Subcutaneous adipose tissue (tissue), 4 donors: ENCODE data around the gene UBXN1. TPM values are rescaled to one million over a fixed set of nuclear protein-coding genes. Genes with fewer than 3 reads are reported as not detected.

ENCODE experiments used
- total RNA-seq, 4 donors: library from RNA; depleted of rRNA; stranded (reverse); fragments of >200 nt; gene quantifications; one replicate each; pipeline ENCODE4 v1.1.0, GENCODE V29; 2016
- TF ChIP-seq, protein P1 (sequence below): fragments of 450-650 bp; IDR thresholded peaks from one replicate; pipeline ENCODE4 v1.5.1; 2016; ENCODE audit warnings: low read depth, mild to moderate bottlenecking, control low read depth, antibody characterized with exemption, moderate library complexity

The UBXN1 gene
- total RNA-seq, 4 donors from 2014 or later = 113 to 235 (median 142) TPM

GRCh38 chr11:62666259-62666926, 12.5 kb downstream of the UBXN1 start:
- TF ChIP-seq, protein P1, sequence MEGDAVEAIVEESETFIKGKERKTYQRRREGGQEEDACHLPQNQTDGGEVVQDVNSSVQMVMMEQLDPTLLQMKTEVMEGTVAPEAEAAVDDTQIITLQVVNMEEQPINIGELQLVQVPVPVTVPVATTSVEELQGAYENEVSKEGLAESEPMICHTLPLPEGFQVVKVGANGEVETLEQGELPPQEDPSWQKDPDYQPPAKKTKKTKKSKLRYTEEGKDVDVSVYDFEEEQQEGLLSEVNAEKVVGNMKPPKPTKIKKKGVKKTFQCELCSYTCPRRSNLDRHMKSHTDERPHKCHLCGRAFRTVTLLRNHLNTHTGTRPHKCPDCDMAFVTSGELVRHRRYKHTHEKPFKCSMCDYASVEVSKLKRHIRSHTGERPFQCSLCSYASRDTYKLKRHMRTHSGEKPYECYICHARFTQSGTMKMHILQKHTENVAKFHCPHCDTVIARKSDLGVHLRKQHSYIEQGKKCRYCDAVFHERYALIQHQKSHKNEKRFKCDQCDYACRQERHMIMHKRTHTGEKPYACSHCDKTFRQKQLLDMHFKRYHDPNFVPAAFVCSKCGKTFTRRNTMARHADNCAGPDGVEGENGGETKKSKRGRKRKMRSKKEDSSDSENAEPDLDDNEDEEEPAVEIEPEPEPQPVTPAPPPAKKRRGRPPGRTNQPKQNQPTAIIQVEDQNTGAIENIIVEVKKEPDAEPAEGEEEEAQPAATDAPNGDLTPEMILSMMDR = no peak

DNA sequence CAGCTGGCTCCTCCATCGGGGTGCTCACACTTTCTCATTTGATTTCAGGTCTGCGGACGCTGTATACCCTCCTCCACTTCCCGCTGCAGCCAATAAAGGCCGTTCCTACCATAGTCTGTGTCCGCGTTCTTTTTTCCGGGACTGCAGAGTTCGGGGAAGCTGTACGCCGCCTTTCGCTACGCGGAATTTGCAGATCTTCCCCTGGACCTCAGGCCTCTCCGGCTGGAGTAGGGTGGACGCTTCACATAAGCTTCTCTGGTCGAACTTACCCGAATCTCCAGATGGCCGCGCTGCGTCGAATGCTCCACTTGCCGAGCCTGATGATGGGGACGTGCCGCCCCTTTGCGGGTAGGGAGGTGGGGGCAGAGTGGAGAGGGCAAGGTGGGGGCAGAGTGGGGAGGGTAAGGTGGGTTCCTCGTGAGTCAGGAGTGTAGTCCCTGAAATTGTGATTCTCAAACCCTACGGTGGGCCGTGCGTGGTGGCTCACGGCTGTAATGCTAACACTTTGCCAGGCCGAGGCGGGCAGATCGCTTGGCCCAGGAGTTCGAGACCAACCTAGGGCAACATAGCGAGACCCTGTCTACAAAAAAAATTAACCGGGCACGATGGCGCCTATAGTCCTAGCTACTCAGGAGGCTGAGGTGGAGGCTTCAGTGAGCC, 13.1 kb downstream of the UBXN1 start:
- TF ChIP-seq, protein P1 = no peak

GRCh38 chr11:62665075-62665598, 13.7 kb downstream of the UBXN1 start, which contains the start of the genes C11orf98 and CSKMT:
TSS of gene C11orf98 (minus strand) at chr11:62665210. CDS start at chr11:62665169, 41 bp downstream.
TSS of gene CSKMT (plus strand) at chr11:62665312. CDS start at chr11:62665880, 568 bp downstream.
- TF ChIP-seq, protein P1 = no peak

DNA sequence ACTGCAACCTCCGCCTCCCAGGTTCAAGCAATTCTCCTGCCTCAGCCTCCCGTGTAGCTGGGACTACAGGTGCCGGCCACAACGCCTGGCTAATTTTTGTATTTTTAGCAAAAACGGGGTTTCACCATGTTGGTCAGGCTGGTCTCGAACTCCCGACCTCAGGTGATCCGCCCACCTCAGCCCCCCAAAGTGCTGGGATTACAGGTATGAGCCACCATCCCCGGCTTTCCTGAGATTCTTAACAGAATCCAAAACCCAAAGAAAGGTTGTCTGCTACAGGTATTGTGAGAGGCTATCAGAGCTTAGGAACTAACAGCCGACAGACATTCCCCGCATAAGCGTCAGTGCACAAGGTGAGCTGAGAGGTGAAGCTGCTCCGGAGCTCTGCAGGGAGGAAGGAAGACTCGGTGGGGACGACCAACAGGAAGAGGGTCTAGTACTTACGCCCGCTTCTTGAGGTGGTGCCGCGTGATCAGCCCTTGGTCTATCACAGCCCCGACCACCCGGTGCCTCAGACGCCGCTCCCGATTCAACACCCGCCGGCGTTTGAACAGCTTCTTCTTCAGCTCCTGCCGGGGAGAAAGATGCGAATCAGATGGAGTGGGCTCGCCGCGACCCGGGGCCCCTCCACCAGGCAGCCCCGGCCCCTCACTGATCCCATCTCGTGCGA, 14.3 kb downstream of the UBXN1 start:
- TF ChIP-seq, protein P1 = no peak

DNA sequence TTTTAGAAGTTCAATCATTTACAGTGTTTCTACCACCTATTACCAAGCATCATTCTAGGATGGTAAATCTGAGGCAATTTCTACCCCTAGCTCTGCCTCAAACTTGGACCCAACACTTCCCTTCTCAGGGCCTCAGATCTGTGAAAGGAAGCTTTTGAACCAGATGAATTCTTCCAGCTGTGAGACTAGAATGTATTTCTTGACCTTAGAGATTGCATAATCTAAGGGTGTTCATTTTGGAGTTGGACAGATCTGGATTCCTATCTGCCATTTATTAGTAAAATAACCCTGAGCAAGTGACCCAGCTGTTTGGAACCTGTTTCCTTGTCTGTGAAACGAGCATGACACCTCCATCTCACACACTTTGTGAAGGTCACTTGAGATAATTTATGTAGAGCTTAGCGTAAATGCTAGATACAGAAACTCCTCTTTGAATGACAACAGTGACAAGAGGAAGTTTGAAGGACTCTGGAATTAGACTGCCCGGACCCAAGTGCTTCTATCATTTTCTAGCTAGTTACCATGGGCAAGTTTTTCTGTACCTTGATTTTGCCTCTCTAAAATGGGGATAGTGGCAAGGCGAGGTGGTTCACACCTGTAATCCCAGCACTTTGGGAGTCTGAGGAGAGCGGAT, 22.0 kb downstream of the UBXN1 start:
- TF ChIP-seq, protein P1 = no peak

DNA sequence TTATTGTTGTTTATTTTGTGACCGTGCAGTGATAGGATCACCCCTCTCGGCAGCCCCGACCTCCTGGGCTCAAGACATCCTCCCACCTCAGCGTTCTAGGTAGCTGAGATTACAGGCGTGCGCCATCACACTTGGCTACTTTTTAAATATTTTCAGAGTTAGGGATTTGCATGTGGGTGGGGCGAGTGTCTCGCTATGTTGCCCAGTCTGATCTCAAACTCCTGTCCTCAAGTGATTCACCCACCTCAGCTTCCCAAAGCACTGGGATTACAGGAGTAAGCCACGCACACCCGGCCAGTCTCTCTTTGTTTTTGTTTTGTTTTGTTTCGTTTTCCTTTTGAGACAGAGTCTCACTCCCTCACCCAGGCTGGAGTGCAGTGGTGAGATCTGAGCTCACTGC, 24.6 kb downstream of the UBXN1 start:
- TF ChIP-seq, protein P1 = no peak
